GM20000 (cell line): ENCODE measurements around the gene UVRAG.
"Not testable (repeated sequence)": the region's sequence is repeated elsewhere in the genome, so short reads cannot be mapped to it uniquely, and the experiment has no call there.

Experiments used
- DNase-seq: peaks from one replicate; pipeline ENCODE4 v3.0.0; 2012; ENCODE audit warnings: low spot score
- TF ChIP-seq, protein P1 (sequence below): IDR thresholded peaks from 2 replicates; pipeline ENCODE4 v1.5.1; 2012; ENCODE audit warnings: mild to moderate bottlenecking, control low read depth; ENCODE audit errors: extremely low read depth, missing control alignments

UVRAG gene

DNA sequence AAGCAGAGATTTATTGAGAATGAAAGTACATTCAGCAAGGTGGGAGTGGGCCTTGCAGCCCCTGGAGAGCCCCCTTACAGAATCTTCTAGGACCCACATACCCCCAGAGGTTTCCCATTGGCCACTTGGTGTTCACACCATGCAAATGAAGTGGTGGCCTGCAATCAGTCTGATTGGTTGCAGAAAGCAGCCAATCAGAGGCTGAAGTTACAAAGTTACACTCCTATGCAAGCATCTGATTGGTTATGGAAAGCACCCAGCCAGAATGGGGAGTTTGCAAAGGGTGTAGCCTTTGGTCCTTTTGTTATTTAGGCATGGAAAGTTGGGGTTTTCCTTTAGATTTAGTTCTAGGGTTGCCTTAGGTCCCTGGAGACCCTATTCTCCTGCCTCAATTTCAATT, 34.9 kb downstream of the UVRAG start:
- no peak for DNase-seq
- TF ChIP-seq, protein P1, sequence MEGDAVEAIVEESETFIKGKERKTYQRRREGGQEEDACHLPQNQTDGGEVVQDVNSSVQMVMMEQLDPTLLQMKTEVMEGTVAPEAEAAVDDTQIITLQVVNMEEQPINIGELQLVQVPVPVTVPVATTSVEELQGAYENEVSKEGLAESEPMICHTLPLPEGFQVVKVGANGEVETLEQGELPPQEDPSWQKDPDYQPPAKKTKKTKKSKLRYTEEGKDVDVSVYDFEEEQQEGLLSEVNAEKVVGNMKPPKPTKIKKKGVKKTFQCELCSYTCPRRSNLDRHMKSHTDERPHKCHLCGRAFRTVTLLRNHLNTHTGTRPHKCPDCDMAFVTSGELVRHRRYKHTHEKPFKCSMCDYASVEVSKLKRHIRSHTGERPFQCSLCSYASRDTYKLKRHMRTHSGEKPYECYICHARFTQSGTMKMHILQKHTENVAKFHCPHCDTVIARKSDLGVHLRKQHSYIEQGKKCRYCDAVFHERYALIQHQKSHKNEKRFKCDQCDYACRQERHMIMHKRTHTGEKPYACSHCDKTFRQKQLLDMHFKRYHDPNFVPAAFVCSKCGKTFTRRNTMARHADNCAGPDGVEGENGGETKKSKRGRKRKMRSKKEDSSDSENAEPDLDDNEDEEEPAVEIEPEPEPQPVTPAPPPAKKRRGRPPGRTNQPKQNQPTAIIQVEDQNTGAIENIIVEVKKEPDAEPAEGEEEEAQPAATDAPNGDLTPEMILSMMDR, result no peak

DNA sequence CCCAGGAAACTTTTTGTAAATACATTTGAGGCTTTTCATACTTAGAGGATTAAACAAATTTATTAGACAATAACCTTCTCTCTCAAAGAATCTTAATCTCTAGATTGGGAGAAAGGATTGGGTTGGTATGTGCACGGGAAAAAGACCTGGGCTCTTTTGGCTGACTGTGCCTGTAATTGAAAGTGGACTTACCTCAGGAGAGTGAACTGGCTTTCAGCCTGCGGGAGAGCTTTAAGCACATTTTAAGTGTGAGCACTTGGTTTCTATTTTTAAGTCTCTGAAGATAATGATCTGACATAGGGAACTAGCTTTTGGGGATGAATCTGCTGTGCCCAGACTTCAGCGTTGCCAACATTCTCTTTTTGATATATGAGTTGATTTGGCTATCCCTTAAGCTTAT, 35.8 kb downstream of the UVRAG start:
- TF ChIP-seq, protein P1, result no peak
- DNase-seq, result no peak

DNA sequence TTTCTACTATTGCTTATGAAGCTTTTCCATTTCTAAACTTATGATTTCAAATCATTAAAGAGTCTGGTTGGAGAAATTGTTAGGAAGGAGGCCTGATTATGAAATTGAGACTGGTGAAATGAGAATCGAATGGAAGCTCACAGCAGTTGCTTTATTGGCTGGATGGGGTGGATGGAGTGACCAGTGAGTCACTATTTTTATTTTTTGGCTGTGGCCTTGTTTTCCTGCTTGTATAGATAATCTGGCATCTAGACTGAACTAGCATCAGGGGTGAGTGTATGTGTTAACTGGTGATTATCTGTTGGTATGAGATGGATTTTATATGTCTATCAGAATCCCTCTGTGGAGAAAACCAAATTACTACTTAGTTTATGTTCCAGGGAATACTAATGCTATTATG, 36.2 kb downstream of the UVRAG start:
- no peak for DNase-seq
- TF ChIP-seq, protein P1, result no peak

DNA sequence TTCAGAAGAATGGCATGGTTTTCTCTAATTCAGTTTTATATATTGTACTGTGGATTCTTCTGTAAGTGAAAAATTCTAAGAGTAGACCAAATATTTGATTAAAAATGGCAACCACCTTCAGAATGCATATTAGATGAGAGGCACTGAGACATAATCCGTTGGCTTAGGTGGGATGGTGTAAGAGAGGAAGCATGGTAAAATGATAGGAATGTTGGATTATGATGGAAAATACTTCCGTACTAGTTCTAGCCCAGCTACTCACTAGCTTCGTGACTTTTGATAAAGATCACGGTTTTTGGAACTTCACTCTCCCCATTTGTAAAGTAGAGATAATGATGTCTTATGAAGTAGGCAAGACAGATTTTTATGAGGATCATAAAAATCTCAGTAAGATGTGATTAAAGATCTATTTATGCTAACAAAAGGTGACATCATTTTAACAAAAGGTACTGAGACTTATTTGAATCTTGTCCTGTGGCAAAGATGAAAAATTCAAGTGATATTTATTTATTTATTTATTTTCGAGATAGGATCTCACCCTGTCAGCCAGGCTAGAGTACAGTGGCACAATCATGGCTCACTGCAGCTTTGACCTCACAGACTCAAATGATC, 37.5 kb downstream of the UVRAG start:
- no peak for DNase-seq
- TF ChIP-seq, protein P1, result no peak

DNA sequence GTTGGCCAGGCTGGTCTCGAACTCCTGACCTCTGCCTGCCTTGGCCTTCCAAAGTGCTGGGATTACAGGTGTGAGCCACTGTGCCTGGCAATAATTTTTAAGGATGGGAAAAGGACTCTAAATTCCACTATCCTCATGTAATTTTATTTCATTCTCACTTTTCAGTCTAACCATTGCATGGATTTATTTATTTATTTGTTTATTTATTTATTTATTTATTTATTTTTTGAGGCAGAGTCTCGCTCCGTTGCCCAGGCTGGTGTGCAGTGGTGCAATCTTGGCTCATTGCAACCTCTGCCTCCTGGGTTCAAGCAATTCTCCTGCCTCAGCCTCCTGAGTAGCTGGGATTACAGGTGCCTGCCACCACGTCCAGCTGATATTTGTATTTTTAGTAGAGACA, 38.6 kb downstream of the UVRAG start:
- not testable (repeated sequence) for DNase-seq

DNA sequence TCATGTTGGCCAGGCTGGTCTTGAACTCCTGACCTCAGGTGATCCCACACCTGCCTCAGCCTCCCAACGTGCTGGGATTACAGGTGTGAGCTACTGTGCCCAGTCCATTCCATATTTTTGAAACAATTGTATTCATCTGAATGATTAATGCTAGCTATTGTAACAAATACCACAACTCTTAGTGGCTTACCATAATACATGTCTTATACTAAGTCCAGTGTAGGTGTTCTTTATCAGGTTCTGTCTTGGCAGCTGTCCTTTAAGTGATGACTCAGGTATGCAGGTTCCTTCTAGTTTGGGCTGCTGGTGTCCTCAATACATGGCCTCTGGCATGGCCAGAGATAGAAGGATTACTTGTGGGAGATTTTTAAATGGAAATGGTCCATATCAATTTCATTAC, 39.0 kb downstream of the UVRAG start:
- DNase-seq, result no peak
- TF ChIP-seq, protein P1, result no peak

DNA sequence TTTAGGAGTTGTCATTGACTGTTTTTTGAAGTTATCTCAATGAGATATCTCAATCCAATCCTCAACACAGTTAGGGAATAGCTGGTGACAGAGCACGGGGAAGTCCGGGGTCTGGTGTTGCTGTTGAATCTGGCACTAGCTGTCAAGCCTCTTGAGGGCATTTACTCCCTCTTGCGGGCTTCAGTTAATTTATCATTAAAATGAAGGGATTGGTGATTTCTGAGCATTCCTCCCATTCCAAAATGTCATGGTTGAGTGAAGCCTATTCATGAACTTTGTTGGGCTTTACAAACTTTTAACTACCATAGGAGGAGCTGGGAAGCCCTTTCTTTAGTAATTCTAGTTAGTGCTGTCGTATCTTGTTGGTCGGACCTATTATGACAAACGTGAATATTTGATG, 40.2 kb downstream of the UVRAG start:
- DNase-seq, result no peak
- TF ChIP-seq, protein P1, result no peak

DNA sequence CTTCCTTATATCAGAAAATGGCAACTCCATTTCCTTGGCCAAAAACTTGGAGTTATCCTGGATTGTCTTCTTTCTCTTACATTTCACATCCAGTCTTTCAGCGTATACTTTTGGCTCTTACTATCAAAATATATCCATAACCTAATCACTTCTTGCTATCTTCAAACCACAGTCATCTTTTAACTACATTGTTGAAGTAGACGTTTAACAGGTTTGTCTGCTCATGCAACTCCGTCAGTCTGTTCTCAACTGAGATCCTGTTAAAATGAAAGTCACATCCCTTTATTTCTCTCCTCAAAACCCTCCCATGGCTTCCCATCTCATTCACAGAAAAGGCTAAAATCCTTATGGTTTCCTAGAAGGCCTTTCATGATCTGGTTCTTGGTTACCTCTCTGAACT, 41.9 kb downstream of the UVRAG start:
- DNase-seq, result no peak
- TF ChIP-seq, protein P1, result no peak
